Measurements from ENCODE around the gene AGFG1. TPM values are rescaled to one million over a fixed set of nuclear protein-coding genes. Genes with fewer than 3 reads are reported as not detected.

Gene AGFG1
- total RNA-seq, 4 donors from 2014 or later = 41.0 to 60.3 (median 55.0) TPM

DNA sequence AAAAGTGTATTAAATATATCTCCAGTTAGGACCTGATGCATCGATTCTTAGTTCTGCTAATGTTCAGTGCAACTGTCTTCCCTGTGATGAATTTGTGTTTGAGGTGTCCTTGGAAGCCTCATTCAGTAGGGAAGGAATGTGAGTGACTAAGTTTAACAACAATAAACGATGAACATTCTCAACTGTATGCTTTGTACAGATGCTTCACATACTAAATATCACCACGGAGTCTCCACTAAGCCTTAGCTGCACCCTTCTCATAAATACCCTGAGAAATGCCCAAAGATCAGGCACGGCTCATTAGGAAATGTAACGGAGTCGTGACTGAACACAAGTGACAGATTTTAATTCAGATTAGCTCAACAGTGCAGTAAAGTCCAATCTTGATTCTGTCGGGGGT is 24.4 kb upstream of the AGFG1 start:
- no peak for DNase-seq (ENCODE audit: low spot score in 2 of 2)
- TF ChIP-seq, protein P1, sequence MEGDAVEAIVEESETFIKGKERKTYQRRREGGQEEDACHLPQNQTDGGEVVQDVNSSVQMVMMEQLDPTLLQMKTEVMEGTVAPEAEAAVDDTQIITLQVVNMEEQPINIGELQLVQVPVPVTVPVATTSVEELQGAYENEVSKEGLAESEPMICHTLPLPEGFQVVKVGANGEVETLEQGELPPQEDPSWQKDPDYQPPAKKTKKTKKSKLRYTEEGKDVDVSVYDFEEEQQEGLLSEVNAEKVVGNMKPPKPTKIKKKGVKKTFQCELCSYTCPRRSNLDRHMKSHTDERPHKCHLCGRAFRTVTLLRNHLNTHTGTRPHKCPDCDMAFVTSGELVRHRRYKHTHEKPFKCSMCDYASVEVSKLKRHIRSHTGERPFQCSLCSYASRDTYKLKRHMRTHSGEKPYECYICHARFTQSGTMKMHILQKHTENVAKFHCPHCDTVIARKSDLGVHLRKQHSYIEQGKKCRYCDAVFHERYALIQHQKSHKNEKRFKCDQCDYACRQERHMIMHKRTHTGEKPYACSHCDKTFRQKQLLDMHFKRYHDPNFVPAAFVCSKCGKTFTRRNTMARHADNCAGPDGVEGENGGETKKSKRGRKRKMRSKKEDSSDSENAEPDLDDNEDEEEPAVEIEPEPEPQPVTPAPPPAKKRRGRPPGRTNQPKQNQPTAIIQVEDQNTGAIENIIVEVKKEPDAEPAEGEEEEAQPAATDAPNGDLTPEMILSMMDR (IDR thresholded peaks at IDR 0.05) = no peak
- TF ChIP-seq POLR2AphosphoS5 (IDR thresholded peaks at IDR 0.05) (no peak), POLR2A (IDR thresholded peaks at IDR 0.05) (no peak), EP300 (IDR thresholded peaks at IDR 0.05) (no peak)
- 61% methylated on average over 7 of the region's 7 CpGs for WGBS
- Histone ChIP-seq H3K9me3 (no peaks in the 10 kb centered on the region), H3K4me3 (no peak overlapping the region), H3K27ac (no peak overlapping the region), H3K36me3 (no peaks in the 10 kb centered on the region), H3K4me1 (peaks cover 3% of the 10 kb centered on the region), H3K27me3 (no peaks in the 10 kb centered on the region)

DNA sequence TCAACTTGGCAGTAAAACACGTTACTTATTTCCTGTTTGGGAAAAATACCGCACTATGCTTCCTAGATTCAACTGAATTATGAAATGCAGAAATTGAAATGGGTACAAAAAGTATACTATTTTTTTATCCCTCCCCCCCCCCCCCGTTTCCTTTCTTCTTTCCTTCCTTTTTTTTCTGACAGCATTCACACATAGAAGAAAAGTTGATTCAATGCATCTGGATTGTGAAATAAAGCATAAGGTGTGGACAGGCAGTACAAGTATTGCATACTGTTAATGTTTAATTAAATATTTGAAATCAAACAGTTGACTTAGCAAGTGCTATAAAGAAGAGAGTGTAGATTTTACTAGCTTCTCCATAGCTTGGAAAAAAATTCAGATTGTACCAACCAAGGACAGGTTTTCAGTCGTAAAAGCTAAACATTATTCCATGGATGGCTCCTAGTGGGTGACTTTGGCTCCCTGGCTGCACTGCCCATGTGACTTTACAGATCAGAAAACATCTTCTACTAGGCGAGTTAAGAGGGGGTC is 21.6 kb upstream of the AGFG1 start:
- DNase-seq (ENCODE audit: low spot score in 2 of 2) = no peak
- peaks cover 3% of the 10 kb centered on the region for H3K4me1 ChIP-seq
- H3K9me3 ChIP-seq = no peaks in the 10 kb centered on the region
- H3K27ac ChIP-seq = peak overlapping the region; percentile 7
- no peaks in the 10 kb centered on the region for H3K36me3 ChIP-seq
- 56% methylated on average over 5 of the region's 5 CpGs for WGBS
- H3K4me3 ChIP-seq = no peak overlapping the region
- no peaks in the 10 kb centered on the region for H3K27me3 ChIP-seq
- TF ChIP-seq, protein P1 (IDR thresholded peaks at IDR 0.05) = no peak
- no peak for TF ChIP-seq POLR2AphosphoS5 (IDR thresholded peaks at IDR 0.05)
- no peak for TF ChIP-seq EP300 (IDR thresholded peaks at IDR 0.05)
- no peak for TF ChIP-seq POLR2A (IDR thresholded peaks at IDR 0.05)

DNA sequence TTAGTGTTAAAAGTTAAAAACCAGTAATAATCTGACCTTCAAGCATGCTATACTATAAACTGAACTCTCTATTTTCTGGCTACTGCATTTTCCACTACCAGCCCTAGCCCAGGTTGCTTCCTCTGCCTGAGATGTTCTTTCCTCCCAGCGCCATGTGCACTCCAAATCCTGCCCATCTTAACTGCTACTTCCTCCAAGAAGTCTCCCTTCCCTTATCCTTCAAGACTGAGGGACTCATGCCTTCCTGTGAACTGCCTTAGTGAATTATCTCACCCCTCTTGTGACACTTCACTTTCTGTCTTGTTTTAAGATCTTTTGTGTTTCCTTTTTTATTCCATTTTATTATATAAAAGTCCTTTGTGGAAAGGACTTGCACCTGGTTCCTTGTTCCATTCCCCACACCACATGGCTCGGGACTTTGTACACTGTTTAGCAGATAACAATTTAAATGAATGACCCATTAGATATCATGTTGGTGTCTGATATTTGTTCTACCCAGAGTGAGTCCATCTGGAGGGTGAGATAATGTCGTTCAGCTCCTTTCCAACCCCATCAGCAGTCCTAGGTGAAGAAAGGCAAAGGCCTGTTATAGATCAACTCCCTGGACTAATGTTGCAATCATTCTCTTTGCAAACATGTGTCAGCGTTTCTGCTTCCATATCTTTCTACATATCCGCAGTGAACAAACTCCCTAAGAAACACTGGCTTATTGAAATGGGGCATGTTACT is 20.9 kb upstream of the AGFG1 start:
- H3K9me3 ChIP-seq = no peaks in the 10 kb centered on the region
- H3K4me3 ChIP-seq = no peak overlapping the region
- WGBS = 60% methylated on average over 5 of the region's 5 CpGs
- H3K4me1 ChIP-seq = peaks cover 3% of the 10 kb centered on the region
- no peaks in the 10 kb centered on the region for H3K36me3 ChIP-seq
- TF ChIP-seq EP300 (IDR thresholded peaks at IDR 0.05) (no peak), POLR2A (IDR thresholded peaks at IDR 0.05) (no peak), POLR2AphosphoS5 (IDR thresholded peaks at IDR 0.05) (peak in 1 of 3 donors; percentile 11)
- TF ChIP-seq, protein P1 (IDR thresholded peaks at IDR 0.05) = no peak
- no peaks in the 10 kb centered on the region for H3K27me3 ChIP-seq
- H3K27ac ChIP-seq = peak overlapping the region; percentile 7
- DNase-seq (ENCODE audit: low spot score in 2 of 2) = no peak

DNA sequence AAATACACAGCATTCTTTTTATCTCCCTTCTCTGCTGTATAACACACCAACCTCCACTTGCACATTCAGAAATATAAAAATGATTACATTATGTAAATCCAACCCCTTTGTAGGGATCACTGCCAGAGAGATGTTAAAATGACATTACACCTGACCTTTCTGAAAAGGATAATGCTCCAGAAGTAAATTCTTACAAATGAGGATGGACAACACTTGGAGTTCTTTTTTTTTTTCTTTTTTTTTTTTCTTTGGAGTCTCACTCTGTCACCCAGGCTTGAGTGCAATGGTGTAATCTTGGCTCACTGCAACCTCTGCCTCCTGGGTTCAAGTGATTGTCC is 20.3 kb upstream of the AGFG1 start:
- no peaks in the 10 kb centered on the region for H3K36me3 ChIP-seq
- no peaks in the 10 kb centered on the region for H3K27me3 ChIP-seq
- H3K9me3 ChIP-seq = no peaks in the 10 kb centered on the region
- TF ChIP-seq EP300 (IDR thresholded peaks at IDR 0.05) = no peak
- no peak for TF ChIP-seq POLR2A (IDR thresholded peaks at IDR 0.05)
- TF ChIP-seq, protein P1 (IDR thresholded peaks at IDR 0.05) = no peak
- no peak for TF ChIP-seq POLR2AphosphoS5 (IDR thresholded peaks at IDR 0.05)
- no peak overlapping the region for H3K4me3 ChIP-seq
- peaks cover 3% of the 10 kb centered on the region for H3K4me1 ChIP-seq
- no peak overlapping the region for H3K27ac ChIP-seq
- no peak for DNase-seq (ENCODE audit: low spot score in 2 of 2)

DNA sequence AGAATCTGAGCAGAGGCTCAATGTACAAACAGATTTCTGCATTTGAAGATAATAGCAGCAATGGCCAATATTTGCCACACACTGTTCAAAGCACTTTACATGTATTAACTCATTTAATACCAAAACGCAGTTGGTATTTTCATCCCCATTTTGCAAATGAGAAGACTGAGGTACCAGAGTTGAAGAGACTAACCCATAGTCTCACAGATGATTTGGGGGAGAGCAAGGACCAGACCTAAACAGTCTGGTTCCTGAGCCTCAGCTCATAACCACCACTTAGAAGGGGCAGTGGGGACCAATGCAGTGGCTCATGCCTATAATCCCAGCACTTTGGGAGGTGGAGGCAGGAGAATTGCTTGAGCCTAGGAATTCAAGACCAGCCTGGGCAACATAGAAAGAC is 18.1 kb upstream of the AGFG1 start:
- no peak for DNase-seq (ENCODE audit: low spot score in 2 of 2)
- Histone ChIP-seq H3K27ac (no peak overlapping the region), H3K4me1 (peaks cover 3% of the 10 kb centered on the region), H3K36me3 (no peaks in the 10 kb centered on the region), H3K4me3 (no peak overlapping the region), H3K9me3 (no peaks in the 10 kb centered on the region), H3K27me3 (no peaks in the 10 kb centered on the region)
- TF ChIP-seq POLR2A (IDR thresholded peaks at IDR 0.05) (no peak), EP300 (IDR thresholded peaks at IDR 0.05) (no peak), POLR2AphosphoS5 (IDR thresholded peaks at IDR 0.05) (no peak)
- TF ChIP-seq, protein P1 (IDR thresholded peaks at IDR 0.05) = no peak
- 85% methylated on average over 1 of the region's 1 CpG for WGBS

All from suprapubic skin (tissue), 4 donors.